Mesenteric fat pad (tissue), 1 donor: Measurements from ENCODE around the gene CFD. TPM values are rescaled to one million over a fixed set of nuclear protein-coding genes. Genes with fewer than 3 reads are reported as not detected.
"Not testable (repeated sequence)": the region's sequence is repeated elsewhere in the genome, so short reads cannot be mapped to it uniquely, and the experiment has no call there.

ENCODE experiments used
- DNase-seq: peaks from one replicate; pipeline ENCODE4 v3.0.0-alpha.2; 2020; ENCODE audit warnings: low spot score
- total RNA-seq: library from RNA; stranded (reverse); fragmentation: NEBNext Ultra II Directional; extraction: Animal tissue kit (Norgen Biotek cat#: 25700); gene quantifications from one replicate; pipeline ENCODE4 v1.2.1, GENCODE V29; 2021
- donor health status: DM: yes; HTN: yes; CAD: no.

CFD gene
- total RNA-seq, 1 donor from 2014 or later = 1,010 TPM

DNA sequence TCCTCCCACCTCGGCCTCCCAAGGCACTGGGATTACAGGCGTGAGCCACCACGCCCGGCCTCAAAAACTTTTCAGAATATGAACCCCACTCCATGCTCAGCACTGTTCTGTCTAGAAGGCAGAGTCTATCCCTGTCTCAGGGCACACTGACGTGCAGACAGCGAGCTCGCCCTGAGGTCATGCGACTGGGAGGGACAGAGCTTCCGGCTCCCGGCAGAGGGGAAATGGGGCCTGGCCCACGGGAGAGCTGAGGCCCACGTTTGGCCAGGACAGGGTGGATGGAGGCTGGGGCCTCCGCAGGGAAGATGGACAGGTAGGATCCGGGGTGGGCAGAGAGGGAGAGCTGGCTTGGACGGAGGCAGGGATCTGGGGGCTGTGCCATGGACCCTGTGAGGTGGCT lies 34.6 kb upstream of the CFD start:
- no peak for DNase-seq

DNA sequence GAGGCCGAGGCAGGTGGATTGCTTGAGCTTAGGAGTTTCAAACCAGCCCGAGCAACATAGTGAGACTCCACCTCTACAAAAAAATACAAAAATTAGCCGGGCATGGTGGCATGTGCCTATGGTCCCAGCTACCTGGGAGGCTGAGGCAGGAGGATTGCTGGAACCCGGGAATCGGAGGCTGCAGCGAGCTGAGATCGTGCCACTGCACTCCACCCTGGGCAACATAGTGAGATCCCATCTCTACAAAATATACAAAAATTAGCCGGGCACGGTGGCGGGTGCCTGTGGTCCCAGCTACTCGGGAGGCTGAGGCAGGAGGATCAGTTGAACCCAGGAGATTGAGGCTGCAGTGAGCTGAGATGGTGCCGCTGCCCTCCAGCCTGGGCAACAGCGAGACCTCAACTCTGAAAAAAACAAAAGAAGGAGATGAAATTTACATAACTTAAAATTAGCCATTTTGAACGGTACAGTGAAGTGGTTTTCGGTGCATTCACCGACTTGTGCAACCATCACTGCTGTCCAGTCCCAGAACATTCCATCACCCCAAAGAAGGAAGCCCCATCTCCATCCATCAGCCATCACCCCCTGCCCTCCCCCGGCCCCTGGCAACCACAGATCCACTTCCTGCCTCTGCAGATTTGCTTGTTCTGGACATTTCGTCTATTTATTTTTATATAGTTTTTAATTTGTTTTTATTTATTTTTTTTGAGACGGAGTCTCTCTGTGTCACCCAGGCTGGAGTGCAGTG lies 33.4 kb upstream of the CFD start:
- no peak for DNase-seq

DNA sequence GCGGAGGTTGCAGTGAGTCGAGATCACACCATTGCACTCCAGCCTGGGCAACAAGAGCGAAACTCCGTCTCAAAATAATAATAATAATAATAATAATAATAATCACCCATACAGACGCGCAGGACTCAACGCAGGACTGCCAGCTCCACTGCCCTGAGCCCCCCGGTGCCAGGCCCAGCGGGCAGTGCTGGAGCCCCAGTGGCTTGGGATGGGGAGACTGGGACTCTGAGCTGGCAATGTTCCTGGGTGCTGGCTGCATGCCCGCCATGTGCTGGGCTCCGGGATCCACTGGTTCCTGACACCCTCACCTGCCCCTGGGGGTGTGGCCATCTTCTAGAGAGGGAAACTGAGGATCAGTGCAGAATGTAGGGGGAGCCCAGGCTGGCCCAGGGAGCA lies 32.2 kb upstream of the CFD start:
- DNase-seq = no peak

DNA sequence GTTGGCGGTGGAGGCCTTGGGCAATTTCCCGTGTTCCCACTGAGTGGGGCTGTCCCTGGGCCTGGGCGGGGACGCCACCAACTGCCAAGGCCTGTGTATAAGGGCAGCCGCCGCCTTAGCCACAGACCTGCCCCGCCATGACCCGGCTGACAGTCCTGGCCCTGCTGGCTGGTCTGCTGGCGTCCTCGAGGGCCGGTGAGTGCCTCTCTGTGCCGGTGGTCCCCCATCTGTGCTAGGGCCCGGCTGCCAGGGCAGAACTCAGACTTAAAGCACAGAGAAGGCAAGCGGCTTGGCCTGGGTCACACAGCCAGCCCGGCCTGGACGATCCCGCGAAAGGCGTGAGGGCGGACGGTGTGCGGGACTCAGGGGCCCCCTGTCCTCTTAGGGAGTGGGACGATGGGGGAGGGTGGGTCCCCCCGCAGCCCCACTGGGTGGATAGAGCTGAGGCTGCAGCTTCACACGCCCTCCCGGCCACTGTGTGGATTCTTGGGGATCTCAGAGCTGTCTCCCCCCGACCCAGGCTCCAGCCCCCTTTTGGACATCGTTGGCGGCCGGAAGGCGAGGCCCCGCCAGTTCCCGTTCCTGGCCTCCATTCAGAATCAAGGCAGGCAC lies 31.6 kb upstream of the CFD start, which contains the start of gene AZU1:
AZU1 (plus strand) TSS at position 128 of the 612 bp plus-strand sequence; CDS start at position 138, 10 bp downstream.
- no peak for DNase-seq

DNA sequence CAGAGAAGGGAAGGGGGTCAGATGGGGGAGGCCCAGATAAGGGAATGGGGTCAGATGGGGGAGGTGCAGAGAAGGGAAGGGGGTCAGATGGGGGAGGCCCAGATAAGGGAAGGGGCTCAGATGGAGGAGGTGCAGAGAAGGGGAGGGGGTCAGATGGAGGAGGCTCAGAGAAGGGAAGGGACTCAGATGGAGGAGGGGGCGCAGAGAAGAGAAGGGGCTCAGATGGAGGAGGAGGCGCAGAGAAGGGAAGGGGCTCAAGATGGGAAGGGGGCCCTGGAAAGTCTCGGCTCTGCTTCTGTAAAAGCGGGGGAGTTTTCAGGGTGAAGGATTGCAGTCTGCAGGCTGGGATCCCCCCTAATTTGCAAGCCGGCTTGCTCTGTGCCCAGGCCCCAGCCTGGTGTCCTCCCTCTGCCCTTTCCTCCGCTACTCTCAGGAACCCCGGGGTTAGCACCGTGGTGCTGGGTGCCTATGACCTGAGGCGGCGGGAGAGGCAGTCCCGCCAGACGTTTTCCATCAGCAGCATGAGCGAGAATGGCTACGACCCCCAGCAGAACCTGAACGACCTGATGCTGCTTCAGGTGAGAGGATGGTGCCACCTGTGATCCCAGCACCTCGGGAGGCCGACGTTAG lies 30.2 kb upstream of the CFD start:
- DNase-seq = no peak

DNA sequence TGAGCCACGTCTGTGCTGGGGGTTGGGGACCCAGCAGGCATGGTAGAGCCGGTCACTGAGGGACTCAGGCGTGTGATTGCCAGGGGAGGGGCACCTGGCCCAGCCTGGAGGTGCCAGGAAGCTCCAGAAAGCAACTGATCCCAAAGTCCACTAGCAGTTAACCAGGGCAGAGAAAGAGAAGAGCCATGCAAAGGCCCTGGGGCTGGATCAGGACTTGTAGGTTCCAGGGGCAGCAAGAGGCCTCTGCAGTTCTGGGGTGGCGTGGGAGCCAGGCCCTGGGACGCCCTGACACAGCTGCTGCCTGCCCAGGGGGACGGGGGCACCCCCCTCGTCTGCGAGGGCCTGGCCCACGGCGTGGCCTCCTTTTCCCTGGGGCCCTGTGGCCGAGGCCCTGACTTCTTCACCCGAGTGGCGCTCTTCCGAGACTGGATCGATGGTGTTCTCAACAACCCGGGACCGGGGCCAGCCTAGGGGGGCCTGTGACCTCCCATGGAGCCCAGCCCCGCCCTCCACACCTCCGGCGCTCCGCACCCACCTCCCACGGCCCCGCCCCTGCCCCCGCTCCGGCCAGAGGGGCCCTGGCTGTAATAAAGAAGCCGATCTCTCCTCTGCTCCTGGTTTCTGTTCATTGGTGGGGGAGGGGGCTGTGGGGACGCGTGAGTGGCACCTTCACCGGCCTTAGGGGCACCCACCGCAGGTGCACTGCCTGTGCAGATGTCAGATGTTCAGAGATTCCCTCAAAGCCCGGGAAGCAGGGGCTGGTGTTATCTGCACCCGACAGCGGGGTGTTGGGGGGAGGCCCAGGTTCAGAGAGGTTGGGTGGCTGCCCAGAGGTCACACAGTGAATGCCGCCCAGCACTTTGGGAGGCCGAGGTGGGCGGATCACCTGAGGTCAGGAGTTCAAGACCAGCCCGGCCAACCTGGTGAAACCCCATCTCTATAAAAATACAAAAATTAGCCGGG lies 27.8 kb upstream of the CFD start:
- DNase-seq = no peak

DNA sequence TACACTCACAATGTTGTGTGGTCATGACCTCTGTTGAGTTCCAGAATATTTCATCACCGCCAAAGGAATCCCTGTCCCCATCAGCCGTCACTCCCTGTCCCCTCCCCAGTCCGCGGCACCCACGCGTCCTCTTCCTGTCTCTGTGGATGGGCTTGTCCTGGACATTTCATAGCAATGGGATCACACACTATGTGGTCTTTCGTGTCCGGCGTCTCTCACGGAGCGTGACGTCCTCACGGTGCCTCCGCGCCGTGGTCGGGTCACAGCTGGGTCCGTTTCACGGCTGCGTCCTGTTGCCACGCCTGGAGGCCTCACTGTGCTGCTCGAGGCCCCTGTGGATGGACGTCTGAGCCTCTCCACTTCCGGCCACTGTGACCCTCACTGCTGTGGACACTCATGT lies 25.2 kb upstream of the CFD start:
- no peak for DNase-seq

DNA sequence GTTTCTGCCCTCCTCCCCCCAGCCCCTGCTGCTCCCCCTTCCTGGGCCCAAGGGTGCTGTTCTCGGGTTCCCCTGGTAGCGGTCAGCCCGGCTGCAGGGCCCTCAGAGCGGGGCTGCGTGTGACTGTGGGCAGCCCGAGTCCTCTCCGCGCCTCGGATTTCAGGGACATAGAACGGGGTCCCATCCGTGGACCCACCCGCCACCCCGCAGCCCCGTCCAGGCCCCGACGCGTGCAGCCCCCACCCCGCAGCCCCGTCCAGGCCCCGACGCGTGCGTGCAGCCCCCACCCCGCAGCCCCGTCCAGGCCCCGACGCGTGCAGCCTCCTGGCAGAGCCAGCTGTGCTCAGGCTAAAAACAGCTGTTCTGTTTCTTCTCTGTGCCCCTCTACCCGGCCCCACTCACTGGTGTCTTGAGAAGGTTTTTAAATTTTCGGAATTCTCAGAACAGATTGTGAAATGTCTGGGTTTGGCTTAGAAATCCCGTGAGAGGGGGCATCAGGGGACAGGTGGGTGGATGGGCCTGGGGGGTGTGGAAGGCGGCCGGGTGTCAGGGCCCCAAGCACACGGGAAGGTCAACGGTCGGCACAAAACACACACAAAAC lies 24.2 kb upstream of the CFD start:
- no peak for DNase-seq

DNA sequence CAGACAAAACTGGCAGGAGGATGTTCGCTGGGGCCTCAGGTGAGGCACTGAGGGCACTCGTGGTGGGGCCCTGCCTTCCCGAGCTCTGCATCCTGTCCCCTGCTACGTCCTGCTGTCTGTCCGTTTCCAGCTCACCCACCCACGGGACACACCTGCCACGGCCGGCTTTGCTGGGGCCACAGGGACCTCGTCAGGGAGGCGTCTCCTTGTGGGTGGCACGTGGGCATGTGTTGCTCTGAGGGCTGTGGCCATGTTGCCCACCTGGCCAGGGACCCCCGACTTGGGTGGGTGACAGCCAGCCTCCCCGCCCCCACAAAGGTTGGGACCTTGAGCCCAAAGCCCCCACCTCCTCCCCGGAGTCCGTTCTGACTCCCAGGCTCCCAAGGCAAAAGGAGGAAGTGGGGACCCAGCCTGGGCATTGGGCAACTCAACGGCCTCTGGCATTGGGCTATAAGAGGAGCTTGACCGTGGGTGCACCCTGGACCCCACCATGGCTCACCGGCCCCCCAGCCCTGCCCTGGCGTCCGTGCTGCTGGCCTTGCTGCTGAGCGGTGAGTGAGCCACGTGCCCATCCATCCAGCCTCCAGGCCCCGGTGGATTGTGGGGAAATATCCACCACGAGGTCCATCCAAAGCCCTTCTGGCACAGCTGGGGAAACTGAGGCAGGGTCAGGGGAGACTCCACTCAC lies 18.8 kb upstream of the CFD start, which contains the start of gene PRTN3:
PRTN3 (plus strand) TSS at position 481 of the 688 bp plus-strand sequence; CDS start at position 491, 10 bp downstream.
- no peak for DNase-seq

DNA sequence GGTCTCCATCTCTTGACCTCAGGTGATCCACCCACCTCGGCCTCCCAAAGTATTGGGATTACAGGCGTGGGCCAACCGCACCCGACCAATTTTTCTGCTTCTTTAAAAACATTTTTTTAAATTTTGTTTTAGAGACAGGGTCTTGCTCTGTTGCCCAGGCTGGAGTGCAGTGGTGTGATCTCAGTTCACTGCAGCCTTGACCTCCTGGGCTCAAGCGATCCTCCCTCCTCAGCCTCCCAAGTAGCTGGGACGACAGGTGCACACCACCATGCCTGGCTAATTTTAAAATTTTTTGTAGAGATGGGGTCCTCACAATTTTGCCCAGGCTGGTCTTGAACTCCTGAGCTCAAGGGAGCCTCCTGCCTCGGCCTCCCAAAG lies 16.7 kb upstream of the CFD start:
- not testable (repeated sequence) for DNase-seq

DNA sequence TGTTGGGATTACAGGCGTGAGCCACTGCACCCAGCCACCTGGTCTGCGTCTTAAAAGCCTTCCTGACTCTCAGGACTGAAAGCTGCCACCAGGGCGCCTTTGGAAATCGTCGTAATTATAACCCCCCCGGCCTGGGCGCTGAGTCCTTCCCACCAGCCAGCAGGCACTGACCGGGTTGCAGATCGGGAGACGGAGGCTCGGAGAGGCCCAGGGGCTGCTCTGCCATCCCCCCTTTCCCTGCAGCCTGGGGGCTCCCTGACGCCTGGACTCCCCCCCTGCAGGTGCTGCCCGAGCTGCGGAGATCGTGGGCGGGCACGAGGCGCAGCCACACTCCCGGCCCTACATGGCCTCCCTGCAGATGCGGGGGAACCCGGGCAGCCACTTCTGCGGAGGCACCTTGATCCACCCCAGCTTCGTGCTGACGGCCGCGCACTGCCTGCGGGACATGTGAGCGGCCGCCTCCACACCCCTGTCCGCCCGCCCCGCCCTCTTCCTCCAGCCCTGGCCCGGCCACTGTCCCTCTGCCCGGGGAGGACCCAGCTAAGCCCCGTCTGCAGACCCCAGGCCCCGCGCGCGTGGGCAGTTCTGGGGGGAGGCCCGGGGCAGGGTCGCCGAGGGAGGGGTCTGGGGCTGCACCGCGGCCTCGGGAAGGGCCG lies 16.2 kb upstream of the CFD start:
- DNase-seq = no peak

DNA sequence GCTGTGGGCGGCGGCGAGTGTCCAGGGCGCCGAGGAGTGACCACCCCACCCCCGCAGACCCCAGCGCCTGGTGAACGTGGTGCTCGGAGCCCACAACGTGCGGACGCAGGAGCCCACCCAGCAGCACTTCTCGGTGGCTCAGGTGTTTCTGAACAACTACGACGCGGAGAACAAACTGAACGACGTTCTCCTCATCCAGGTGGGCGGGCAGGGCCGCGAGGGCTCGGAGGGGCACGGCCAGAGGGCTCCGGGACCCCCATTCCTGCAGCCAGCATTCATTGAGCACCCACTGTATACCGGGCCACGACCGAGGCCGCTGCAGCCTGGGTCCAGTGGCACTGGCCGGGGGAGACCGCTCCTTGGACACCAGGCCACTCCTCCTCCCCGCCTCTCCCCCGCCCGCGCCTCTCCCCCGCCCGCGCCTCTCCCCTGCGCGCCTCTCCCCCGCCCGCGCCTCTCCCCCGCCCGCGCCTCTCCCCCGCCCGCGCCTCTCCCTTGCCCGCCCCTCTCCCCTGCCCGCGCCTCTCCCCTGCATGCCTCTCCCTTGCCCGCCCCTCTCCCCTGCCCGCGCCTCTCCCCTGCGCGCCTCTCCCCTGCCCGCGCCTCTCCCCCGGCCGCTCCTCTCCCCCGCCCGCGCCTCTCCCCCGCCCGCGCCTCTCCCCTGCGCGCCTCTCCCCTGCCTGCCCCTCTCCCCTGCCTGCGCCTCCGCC lies 15.5 kb upstream of the CFD start:
- no peak for DNase-seq

DNA sequence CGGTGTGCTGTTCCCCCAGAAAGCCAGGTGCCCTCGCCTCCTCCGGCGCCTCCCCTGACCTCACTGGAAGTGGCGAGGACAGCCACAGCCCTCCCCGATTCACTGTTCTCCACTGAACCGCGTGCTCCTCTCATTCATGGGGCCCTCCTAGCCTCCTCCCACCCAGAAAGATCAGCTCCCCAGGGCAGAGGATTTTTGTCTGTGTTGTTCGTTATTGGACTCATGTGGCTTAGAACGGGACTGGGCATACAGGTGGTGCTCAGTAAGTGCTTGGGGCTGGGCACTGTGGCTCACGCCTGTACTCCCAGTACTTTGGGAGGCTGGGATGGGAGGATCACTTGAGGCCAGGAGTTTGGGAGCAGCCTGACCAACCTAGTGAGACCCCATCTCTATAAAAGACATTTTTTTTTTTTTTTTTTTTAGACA lies 14.9 kb upstream of the CFD start:
- DNase-seq = no peak

DNA sequence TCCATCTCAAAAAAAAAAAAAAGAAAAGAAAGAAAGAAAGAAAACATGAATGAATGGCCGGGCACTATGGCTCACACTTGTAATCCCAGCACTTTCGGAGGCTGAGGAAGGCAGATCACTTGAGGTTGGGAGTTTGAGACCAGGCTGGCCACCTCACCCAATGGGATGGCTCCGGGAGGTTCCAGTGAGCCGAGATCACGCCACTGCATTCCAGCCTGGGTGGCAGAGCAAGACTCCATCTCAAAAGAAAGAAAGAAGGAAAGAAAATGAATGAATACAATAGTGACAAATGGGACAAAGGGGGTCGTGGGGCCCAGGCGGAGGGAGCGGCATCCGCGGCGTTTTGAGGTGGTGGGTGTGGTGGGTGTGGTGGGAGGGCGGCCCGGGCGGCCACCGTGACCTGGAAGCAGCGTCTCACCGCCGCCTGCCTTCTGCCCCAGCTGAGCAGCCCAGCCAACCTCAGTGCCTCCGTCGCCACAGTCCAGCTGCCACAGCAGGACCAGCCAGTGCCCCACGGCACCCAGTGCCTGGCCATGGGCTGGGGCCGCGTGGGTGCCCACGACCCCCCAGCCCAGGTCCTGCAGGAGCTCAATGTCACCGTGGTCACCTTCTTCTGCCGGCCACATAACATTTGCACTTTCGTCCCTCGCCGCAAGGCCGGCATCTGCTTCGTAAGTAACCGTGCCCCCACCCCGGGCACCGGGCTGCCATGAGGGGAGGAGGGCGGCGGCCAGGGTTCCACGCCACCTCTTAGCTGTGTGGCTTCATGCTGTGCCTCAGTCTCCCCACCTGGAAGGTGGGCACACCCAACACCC lies 13.6 kb upstream of the CFD start:
- DNase-seq = no peak

DNA sequence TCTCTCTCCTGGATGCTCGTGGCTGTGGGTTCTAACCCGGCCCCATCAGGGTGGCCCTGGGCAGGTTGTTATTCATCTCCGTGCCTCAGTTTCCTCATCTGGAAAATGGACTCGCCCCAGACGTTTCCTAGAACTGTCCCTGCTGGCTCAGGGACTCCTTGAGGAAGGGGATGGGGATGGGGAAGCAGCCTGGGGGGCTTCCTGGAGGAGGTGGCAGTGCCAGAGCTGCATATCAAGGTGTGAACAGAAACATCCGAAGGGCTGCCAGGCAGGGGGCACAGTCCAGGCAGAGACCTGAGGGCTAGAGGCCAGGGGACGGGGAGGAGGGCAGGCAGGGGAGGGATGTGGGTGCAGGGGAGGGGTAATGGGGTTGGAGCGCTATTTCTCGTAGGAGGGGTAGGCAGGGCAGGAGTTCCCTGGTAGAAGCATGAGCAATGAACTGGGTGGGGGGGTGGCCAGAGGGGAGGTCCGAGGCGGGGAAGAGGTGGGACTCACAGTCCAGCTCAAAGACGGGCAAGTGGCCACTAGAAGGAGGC lies 11.0 kb upstream of the CFD start:
- DNase-seq = no peak

DNA sequence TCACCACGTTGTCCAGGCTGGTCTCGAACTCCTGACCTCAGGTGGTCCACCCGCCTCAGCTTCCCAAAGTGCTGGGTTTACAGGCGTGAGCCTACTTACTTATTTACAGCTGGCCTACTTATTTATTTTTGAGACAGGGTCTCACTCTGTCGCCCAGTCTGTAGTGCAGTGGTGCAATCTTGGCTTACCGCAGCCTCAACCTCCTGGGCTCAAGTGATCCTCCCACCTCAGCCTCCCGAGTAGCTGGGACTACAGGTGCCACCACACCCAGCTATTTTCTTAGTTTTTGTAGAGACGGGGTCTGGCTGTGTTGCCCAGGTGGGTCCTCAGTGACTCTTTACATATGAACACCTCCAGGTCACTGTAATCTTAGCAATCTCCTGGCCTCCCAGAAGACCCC lies 10.3 kb upstream of the CFD start:
- DNase-seq = not testable (repeated sequence)

DNA sequence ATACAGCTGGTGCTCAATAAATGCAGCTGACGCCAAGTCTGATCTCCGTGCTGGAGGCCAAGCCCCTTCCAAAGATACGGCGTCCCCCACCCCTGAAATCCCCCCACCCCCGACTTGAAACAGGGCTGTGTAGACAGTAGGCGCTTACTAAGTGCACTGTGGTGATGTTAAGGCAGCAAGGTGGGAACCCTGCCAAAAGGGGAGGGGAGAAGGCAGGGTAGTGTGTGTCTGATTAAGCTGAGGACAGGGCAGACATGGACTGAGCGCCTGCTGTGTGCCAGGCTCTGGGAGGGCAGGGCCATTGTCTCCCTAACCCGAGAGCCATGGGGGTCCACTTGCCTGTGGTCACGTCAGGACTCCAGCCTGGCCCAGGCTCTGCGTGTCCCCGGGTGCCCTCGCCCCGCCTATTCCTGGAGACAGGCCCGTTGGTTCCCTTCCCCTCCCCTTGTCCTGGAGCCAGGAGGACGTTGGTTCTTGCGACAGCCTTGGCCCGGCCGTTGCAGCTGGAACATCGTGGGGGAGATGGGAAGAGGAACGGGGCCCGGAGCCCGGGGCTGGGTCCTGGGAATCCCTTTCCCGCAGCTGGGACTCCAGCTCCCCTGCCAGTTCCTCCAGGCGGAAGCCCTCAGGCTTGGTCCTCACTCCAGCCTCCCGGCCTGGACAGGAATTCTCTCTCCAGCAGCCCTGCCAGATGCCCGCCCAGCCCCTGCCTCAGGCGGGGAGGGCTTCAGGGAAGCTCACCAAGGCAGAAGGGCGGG lies 9.1 kb upstream of the CFD start:
- DNase-seq = peak; percentile 96
